Natural killer cell treated with Interleukin-12 subunit alpha and Interleukin-12 subunit beta and Interleukin-15 and Interleukin-18, amount 100 ng/mL, for 72 hours (primary cell): ENCODE data around the gene RALBP1. TPM values are rescaled to one million over a fixed set of nuclear protein-coding genes. Genes with fewer than 3 reads are reported as not detected.

ENCODE experiments used
- ATAC-seq, 2 donors: fragments of 150-1000 bp; cut with Tn5 transposase in 1 of 2; sonication (Bioruptor Pico), chemical (Tn5 transposase) in 1 of 2; 2 replicates each; pipeline ENCODE4 v1.10.0; 2021
- DNase-seq: peaks from one replicate; pipeline ENCODE4 v3.0.0; 2022; ENCODE audit warnings: low spot score
- H3K27ac Mint-ChIP-seq, 2 donors: 1 replicate in 1 of 2; 2 replicates in 1 of 2; pipeline ENCODE4 v1.8.0; 2022; ENCODE audit warnings: mixed read lengths in 2 of 2, mild to moderate bottlenecking in 1 of 2, moderate library complexity in 1 of 2
- H3K27me3 Mint-ChIP-seq, 2 donors: 1 replicate in 1 of 2; 2 replicates in 1 of 2; pipeline ENCODE4 v1.8.0; 2022; ENCODE audit warnings: mixed read lengths in 2 of 2
- H3K36me3 Mint-ChIP-seq: one replicate; pipeline ENCODE4 v1.8.0; 2022; ENCODE audit warnings: mixed read lengths
- H3K4me1 Mint-ChIP-seq, 2 donors: 1 replicate in 1 of 2; 2 replicates in 1 of 2; pipeline ENCODE4 v1.8.0; 2022; ENCODE audit warnings: low read depth in 2 of 2, mixed read lengths in 2 of 2, mild to moderate bottlenecking in 1 of 2
- H3K4me3 Mint-ChIP-seq: one replicate; pipeline ENCODE4 v1.8.0; 2022; ENCODE audit warnings: mixed read lengths
- H3K9me3 Mint-ChIP-seq: 2 replicates; pipeline ENCODE4 v1.8.0; 2022; ENCODE audit warnings: mixed read lengths
- total RNA-seq, 2 donors: library from RNA; stranded (reverse); gene quantifications; one replicate each; pipeline ENCODE4 v1.2.3, GENCODE V29; 2022

Gene RALBP1
- total RNA-seq, 2 donors from 2014 or later = 51.0 to 64.3 TPM

GRCh38 chr18:9557250-9557943, 82.1 kb downstream of the RALBP1 start:
- no peak for DNase-seq
- no peak overlapping the region for H3K27ac Mint-ChIP-seq
- no peaks in the 10 kb centered on the region for H3K4me1 Mint-ChIP-seq
- H3K4me3 Mint-ChIP-seq = no peak overlapping the region
- ATAC-seq = no peak
- no peaks in the 10 kb centered on the region for H3K27me3 Mint-ChIP-seq
- peaks cover 12% of the 10 kb centered on the region for H3K36me3 Mint-ChIP-seq
- no peaks in the 10 kb centered on the region for H3K9me3 Mint-ChIP-seq

DNA sequence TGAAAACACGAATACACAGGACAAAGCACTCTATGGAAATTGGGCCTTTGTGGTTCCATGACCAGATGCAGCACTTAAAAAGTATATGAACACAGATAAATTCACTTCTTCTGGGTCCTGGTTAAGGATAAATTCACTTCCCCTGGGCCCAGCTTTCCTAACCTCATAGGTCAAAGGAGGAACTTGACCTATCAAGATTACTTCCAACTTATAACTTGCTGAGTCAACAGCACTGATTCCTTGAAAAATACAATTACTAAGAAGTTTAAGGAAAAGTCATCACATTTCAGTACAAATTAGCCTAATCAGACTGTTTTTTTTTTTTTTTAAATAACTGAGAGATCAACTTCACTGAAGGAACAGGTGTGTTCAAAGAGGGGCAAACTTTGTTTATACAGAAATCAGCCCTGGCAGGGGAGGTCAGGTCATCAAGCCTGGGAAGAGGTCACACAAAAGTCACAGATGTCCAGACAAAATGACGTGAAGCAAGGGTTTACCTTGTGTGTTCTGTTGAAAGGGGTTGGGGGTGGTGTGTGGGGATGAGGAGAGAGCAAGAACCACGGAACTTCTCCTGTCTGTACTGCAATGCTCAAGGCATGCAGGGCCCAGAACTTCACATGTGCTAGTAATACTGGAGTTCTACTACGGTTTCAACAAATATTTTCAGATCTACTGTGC, 83.2 kb downstream of the RALBP1 start:
- Mint-ChIP-seq H3K36me3 (peaks cover 12% of the 10 kb centered on the region), H3K4me1 (no peaks in the 10 kb centered on the region), H3K27ac (peak overlapping the region in 1 of 2 donors; percentile 37), H3K9me3 (no peaks in the 10 kb centered on the region), H3K27me3 (no peaks in the 10 kb centered on the region), H3K4me3 (no peak overlapping the region)
- no peak for ATAC-seq
- DNase-seq = no peak

DNA sequence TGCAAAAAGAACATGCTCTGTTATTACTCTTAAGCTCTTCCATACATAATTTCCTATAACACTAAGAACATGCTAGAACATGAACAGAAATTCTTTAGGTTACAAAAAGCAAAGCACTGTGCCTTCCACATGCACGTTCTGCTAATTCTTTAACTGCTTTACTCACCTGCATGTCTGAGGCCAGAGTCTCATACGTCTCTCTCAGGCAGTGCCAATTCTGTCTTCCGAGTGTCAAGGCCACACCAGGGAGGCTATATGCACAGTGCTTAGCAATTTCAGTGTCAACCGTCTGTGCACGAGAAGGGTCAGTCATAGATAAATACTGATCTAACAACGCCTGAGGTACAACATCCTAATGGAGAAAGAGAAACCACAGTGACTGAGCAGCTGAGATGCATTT, 83.9 kb downstream of the RALBP1 start:
- Mint-ChIP-seq H3K27me3 (no peaks in the 10 kb centered on the region), H3K36me3 (peaks cover 12% of the 10 kb centered on the region), H3K4me1 (no peaks in the 10 kb centered on the region), H3K9me3 (no peaks in the 10 kb centered on the region), H3K4me3 (no peak overlapping the region), H3K27ac (no peak overlapping the region)
- DNase-seq = no peak
- no peak for ATAC-seq

DNA sequence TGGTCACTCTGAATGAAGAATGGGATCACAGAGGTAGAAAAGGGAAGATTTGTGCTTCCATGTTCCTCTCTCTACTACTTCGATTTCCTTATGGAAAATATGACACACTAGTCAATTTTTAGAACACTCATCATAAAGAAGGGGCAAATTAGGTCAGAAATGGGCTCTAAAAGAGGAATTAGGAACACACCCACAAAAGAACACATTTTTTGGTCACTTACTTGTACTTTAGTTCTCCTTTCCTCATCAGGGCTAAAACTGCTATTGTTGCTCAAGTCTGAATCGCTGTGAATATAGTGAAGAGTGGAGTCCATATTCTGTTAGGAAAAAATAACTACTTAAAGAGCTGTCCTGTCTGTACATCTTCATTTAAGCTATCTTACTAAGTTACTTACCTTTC, 86.4 kb downstream of the RALBP1 start:
- H3K27me3 Mint-ChIP-seq = no peaks in the 10 kb centered on the region
- H3K27ac Mint-ChIP-seq = no peak overlapping the region
- H3K4me1 Mint-ChIP-seq = no peaks in the 10 kb centered on the region
- H3K36me3 Mint-ChIP-seq = peaks cover 11% of the 10 kb centered on the region
- no peak for ATAC-seq
- H3K4me3 Mint-ChIP-seq = no peak overlapping the region
- no peaks in the 10 kb centered on the region for H3K9me3 Mint-ChIP-seq
- no peak for DNase-seq

DNA sequence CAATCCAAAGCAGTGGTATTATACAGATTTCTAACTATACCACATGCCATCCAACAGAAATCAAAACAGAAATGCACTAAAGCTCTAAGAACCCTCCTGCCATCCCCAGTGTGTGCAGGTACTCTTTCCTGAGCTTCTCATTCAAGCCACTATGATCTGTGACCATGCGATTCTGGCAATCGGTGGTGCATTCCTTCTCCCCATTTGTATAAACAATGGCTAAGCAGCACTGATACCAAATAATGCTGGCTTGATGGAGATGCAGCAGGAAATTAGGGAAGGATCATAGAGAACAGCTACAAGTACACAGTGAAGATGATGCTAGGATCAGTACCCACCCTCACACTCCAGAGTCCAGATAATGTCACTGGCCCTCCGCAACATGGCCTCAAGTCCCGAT, 87.3 kb downstream of the RALBP1 start:
- Mint-ChIP-seq H3K27me3 (no peaks in the 10 kb centered on the region), H3K9me3 (no peaks in the 10 kb centered on the region), H3K27ac (no peak overlapping the region)

GRCh38 chr18:9563331-9563730, 88.0 kb downstream of the RALBP1 start:
- H3K4me3 Mint-ChIP-seq = no peak overlapping the region
- no peak for DNase-seq
- peaks cover 11% of the 10 kb centered on the region for H3K36me3 Mint-ChIP-seq
- H3K9me3 Mint-ChIP-seq = no peaks in the 10 kb centered on the region
- no peak for ATAC-seq
- H3K4me1 Mint-ChIP-seq = no peaks in the 10 kb centered on the region
- H3K27me3 Mint-ChIP-seq = no peaks in the 10 kb centered on the region
- H3K27ac Mint-ChIP-seq = no peak overlapping the region

More for the DNA sequence above, 87.3 kb downstream of the RALBP1 start:
- H3K36me3 Mint-ChIP-seq = peaks cover 11% of the 10 kb centered on the region
- no peak for DNase-seq
- ATAC-seq = no peak
- H3K4me3 Mint-ChIP-seq = no peak overlapping the region
- no peaks in the 10 kb centered on the region for H3K4me1 Mint-ChIP-seq

DNA sequence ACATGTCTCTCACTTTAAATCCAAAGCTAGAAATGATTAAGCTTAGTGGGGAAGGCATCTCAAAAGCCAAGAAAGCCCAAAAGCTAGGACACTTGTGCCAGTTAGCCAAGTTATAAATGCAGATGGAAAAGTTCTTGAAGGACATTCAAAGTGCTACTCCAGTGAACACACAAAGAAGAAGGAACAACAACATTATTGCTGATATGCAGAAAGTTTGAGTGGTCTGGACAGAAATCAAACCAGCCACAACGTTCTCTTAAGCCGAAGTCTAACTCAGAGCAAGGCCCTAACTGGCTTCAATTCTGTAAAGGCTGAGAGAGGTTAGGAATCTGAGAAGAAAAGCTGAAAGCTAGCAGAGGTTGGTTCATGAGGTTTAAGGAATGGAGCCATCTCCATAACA, 90.1 kb downstream of the RALBP1 start:
- Mint-ChIP-seq H3K36me3 (peaks cover 11% of the 10 kb centered on the region), H3K9me3 (no peaks in the 10 kb centered on the region), H3K27ac (no peak overlapping the region), H3K27me3 (no peaks in the 10 kb centered on the region), H3K4me1 (no peaks in the 10 kb centered on the region), H3K4me3 (no peak overlapping the region)
- ATAC-seq = no peak
- DNase-seq = no peak

GRCh38 chr18:9568186-9568585, 92.9 kb downstream of the RALBP1 start:
- no peaks in the 10 kb centered on the region for H3K27me3 Mint-ChIP-seq
- DNase-seq (no peak), ATAC-seq (no peak)
- H3K4me1 Mint-ChIP-seq = no peaks in the 10 kb centered on the region
- H3K27ac Mint-ChIP-seq = no peak overlapping the region
- H3K4me3 Mint-ChIP-seq = no peak overlapping the region
- no peaks in the 10 kb centered on the region for H3K9me3 Mint-ChIP-seq
- H3K36me3 Mint-ChIP-seq = peaks cover 15% of the 10 kb centered on the region

DNA sequence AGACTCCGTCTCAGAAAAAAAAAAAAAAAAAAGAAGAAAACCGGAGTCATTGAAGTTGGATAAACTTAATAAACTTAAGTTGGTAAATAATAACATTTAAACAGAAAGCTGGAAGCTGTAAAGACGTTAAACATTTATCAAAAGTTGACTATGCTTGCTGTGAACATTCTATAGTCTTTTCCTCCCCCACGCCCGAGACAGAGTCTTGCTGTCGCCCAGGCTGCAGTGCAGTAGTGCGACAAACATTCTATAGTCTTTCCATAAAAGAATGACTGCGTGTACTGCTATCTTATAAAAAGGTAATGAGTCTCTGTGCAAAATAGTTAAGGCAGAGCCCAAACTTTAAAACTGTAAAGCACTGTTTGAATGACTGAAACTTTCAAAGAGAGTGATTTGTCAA, 93.9 kb downstream of the RALBP1 start:
- no peaks in the 10 kb centered on the region for H3K27me3 Mint-ChIP-seq
- no peaks in the 10 kb centered on the region for H3K4me1 Mint-ChIP-seq
- no peak overlapping the region for H3K4me3 Mint-ChIP-seq
- no peak overlapping the region for H3K27ac Mint-ChIP-seq
- no peak for DNase-seq
- no peak for ATAC-seq
- peaks cover 15% of the 10 kb centered on the region for H3K36me3 Mint-ChIP-seq
- no peaks in the 10 kb centered on the region for H3K9me3 Mint-ChIP-seq

DNA sequence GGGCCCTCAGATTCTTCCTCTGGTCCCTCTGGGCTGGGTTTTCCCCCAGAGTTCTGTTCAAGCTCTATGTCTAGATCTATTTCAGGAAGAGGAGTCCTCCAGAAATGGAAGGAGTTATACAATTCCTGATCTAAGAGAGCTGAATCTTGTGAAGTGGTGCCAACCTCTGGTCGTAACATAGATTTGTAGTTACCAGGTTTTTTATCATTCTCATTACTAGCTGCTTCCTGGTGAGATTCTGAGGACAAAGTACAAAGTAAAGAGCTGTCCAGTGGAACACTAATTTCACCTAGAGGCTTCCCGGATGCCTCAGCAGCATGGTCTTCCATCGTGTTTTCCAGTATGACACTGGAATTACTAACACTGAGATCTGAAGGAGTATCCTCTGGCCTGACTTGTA, 94.9 kb downstream of the RALBP1 start:
- Mint-ChIP-seq H3K4me1 (no peaks in the 10 kb centered on the region), H3K4me3 (no peak overlapping the region), H3K9me3 (no peaks in the 10 kb centered on the region), H3K27me3 (no peaks in the 10 kb centered on the region), H3K36me3 (peaks cover 16% of the 10 kb centered on the region), H3K27ac (no peak overlapping the region)
- ATAC-seq = no peak
- DNase-seq = no peak

DNA sequence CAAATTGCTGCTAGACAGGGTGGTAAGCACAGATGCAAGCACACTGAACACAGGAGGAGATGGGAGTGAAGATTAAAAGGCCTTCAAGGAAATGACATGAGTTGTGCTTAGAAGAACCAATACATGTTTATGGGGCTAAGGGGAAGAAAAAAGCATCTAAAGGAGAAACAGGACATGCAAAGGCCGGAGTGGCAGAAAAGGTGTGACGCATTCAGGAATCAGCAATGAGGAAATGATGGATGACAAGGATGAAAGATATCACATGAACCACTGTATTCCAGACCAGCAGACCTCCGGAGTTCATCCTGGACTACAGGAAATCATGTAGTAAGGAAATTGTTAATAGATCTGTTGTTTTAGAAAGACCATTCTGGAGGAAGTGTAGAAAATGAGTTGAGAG, 96.2 kb downstream of the RALBP1 start:
- H3K36me3 Mint-ChIP-seq = peaks cover 19% of the 10 kb centered on the region
- no peak overlapping the region for H3K4me3 Mint-ChIP-seq
- DNase-seq (no peak), ATAC-seq (no peak)
- H3K27me3 Mint-ChIP-seq = no peaks in the 10 kb centered on the region
- H3K27ac Mint-ChIP-seq = no peak overlapping the region
- H3K4me1 Mint-ChIP-seq = peaks cover 0 to 3% of the 10 kb centered on the region in 2 donors
- no peaks in the 10 kb centered on the region for H3K9me3 Mint-ChIP-seq

GRCh38 chr18:9574473-9575115, 99.3 kb downstream of the RALBP1 start:
- peaks cover 19% of the 10 kb centered on the region for H3K36me3 Mint-ChIP-seq
- no peak for DNase-seq
- H3K27ac Mint-ChIP-seq = no peak overlapping the region
- peaks cover 0 to 9% of the 10 kb centered on the region in 2 donors for H3K4me1 Mint-ChIP-seq
- no peaks in the 10 kb centered on the region for H3K27me3 Mint-ChIP-seq
- no peak for ATAC-seq
- no peaks in the 10 kb centered on the region for H3K9me3 Mint-ChIP-seq
- no peak overlapping the region for H3K4me3 Mint-ChIP-seq

GRCh38 chr18:9575558-9575957, 100.2 kb downstream of the RALBP1 start:
- Mint-ChIP-seq H3K4me3 (no peak overlapping the region), H3K27ac (peak overlapping the region; percentile 15 to 47), H3K27me3 (no peaks in the 10 kb centered on the region), H3K36me3 (peaks cover 19% of the 10 kb centered on the region), H3K4me1 (peaks cover 0 to 9% of the 10 kb centered on the region in 2 donors), H3K9me3 (no peaks in the 10 kb centered on the region)
- ATAC-seq = peak; percentile 70 to 83
- peak; percentile 69 for DNase-seq

- Mint-ChIP-seq H3K27me3 (no peaks in the 10 kb centered on the region), H3K4me1 (peaks cover 11 to 17% of the 10 kb centered on the region in 2 donors), H3K4me3 (no peak overlapping the region), H3K36me3 (peaks cover 26% of the 10 kb centered on the region), H3K9me3 (no peaks in the 10 kb centered on the region), H3K27ac (peak overlapping the region in 1 of 2 donors; percentile 74)
- no peak for DNase-seq
- ATAC-seq = no peak
Measured at GRCh38 chr18:9577361-9577760, 102.0 kb downstream of the RALBP1 start.
